ENCODE results near the gene SLC34A1.
"Not testable (repeated sequence)": the region's sequence is repeated elsewhere in the genome, so short reads cannot be mapped to it uniquely, and the experiment has no call there.

SLC34A1 gene

GRCh38 chr5:177372910-177373309, 11.3 kb upstream of the SLC34A1 start:
- no peak for TF ChIP-seq CTCF (IDR thresholded peaks at IDR 0.05; ENCODE audit: low read depth, low read length, missing control alignments)
- no peak overlapping the region for H3K4me3 ChIP-seq (replicated peaks; ENCODE audit: low read depth, low read length)
- DNase-seq (ENCODE audit: extremely low read depth, low read depth) = no peak

- no peak overlapping the region for H3K4me3 ChIP-seq (replicated peaks; ENCODE audit: low read depth, low read length)
- no peak for DNase-seq (ENCODE audit: extremely low read depth, low read depth)
- no peak for TF ChIP-seq CTCF (IDR thresholded peaks at IDR 0.05; ENCODE audit: low read depth, low read length, missing control alignments)
Measured at GRCh38 chr5:177373806-177374205, 10.4 kb upstream of the SLC34A1 start.

GRCh38 chr5:177374211-177374610, 10.0 kb upstream of the SLC34A1 start:
- no peak for DNase-seq (ENCODE audit: extremely low read depth, low read depth)
- H3K4me3 ChIP-seq (replicated peaks; ENCODE audit: low read depth, low read length) = no peak overlapping the region
- no peak for TF ChIP-seq CTCF (IDR thresholded peaks at IDR 0.05; ENCODE audit: low read depth, low read length, missing control alignments)

- H3K4me3 ChIP-seq (replicated peaks; ENCODE audit: low read depth, low read length); DNase-seq (ENCODE audit: extremely low read depth, low read depth): not testable (repeated sequence)
Measured at GRCh38 chr5:177375516-177375915, 8.7 kb upstream of the SLC34A1 start.

GRCh38 chr5:177376107-177376506, 8.1 kb upstream of the SLC34A1 start:
- no peak for DNase-seq (ENCODE audit: extremely low read depth, low read depth)

GRCh38 chr5:177377851-177378776, 6.1 kb upstream of the SLC34A1 start:
- no peak for DNase-seq (ENCODE audit: extremely low read depth, low read depth)
- no peak overlapping the region for H3K4me3 ChIP-seq (replicated peaks; ENCODE audit: low read depth, low read length)
- no peak for TF ChIP-seq CTCF (IDR thresholded peaks at IDR 0.05; ENCODE audit: low read depth, low read length, missing control alignments)

More at GRCh38 chr5:177376107-177376506, 8.1 kb upstream of the SLC34A1 start:
- no peak overlapping the region for H3K4me3 ChIP-seq (replicated peaks; ENCODE audit: low read depth, low read length)
- no peak for TF ChIP-seq CTCF (IDR thresholded peaks at IDR 0.05; ENCODE audit: low read depth, low read length, missing control alignments)

GRCh38 chr5:177378884-177379883, 5.0 kb upstream of the SLC34A1 start:
- H3K4me3 ChIP-seq (replicated peaks; ENCODE audit: low read depth, low read length) = no peak overlapping the region
- TF ChIP-seq CTCF (IDR thresholded peaks at IDR 0.05; ENCODE audit: low read depth, low read length, missing control alignments) = no peak
- no peak for DNase-seq (ENCODE audit: extremely low read depth, low read depth)
